HEK293 (cell line): Measurements from ENCODE around the gene GALNT9.

ENCODE experiments used
- BCL11B ChIP-seq: fragments of 450-650 bp; formaldehyde crosslinking; IDR thresholded peaks from 2 replicates; pipeline ENCODE4 v1.5.1; 2016; ENCODE audit warnings: low read depth, missing biosample characterization, missing genetic modification characterization
- CTCF ChIP-seq: fragments of 450-650 bp; formaldehyde crosslinking; IDR thresholded peaks from 2 replicates; pipeline ENCODE4 v1.5.1; 2016; ENCODE audit warnings: missing biosample characterization, missing genetic modification characterization
- FEZF1 ChIP-seq: fragments of 450-650 bp; formaldehyde crosslinking; IDR thresholded peaks from 2 replicates; pipeline ENCODE4 v1.5.1; 2016; ENCODE audit warnings: missing biosample characterization, missing genetic modification characterization
- MEIS1 ChIP-seq: sonication (generic); formaldehyde crosslinking; IDR thresholded peaks from 2 replicates; pipeline ENCODE4 v1.8.1; 2022; ENCODE audit warnings: missing genetic modification reagents, mild to moderate bottlenecking, borderline replicate concordance
- REPIN1 ChIP-seq: fragments of 450-650 bp; formaldehyde crosslinking; IDR thresholded peaks from 2 replicates; pipeline ENCODE4 v1.5.1; 2017; ENCODE audit warnings: missing biosample characterization, missing genetic modification characterization, low read depth
- SALL2 ChIP-seq: fragments of 450-650 bp; formaldehyde crosslinking; IDR thresholded peaks from 2 replicates; pipeline ENCODE4 v1.5.0; 2017; ENCODE audit warnings: missing biosample characterization, mild to moderate bottlenecking, missing genetic modification characterization, borderline replicate concordance
- WT1 ChIP-seq: fragments of 450-650 bp; formaldehyde crosslinking; IDR thresholded peaks from 2 replicates; pipeline ENCODE4 v1.5.1; 2016; ENCODE audit warnings: missing biosample characterization, missing genetic modification characterization
- ZFHX2 ChIP-seq: fragments of 450-650 bp; formaldehyde crosslinking; conservative IDR thresholded peaks from 2 replicates; pipeline ENCODE4 v1.5.1; 2016; ENCODE audit warnings: missing biosample characterization, missing genetic modification characterization
- ZNF10 ChIP-seq: fragments of 450-650 bp; formaldehyde crosslinking; IDR thresholded peaks from 2 replicates; pipeline ENCODE4 v1.5.1; 2017; ENCODE audit warnings: missing biosample characterization, missing genetic modification characterization
- ZNF155 ChIP-seq: fragments of 450-650 bp; formaldehyde crosslinking; IDR thresholded peaks from 2 replicates; pipeline ENCODE4 v1.5.1; 2016; ENCODE audit warnings: missing biosample characterization, missing genetic modification characterization
- ZNF354C ChIP-seq: fragments of 450-650 bp; formaldehyde crosslinking; IDR thresholded peaks from 2 replicates; pipeline ENCODE4 v1.5.1; 2016; ENCODE audit warnings: missing biosample characterization, missing genetic modification characterization, low read depth, borderline replicate concordance
- ZNF561 ChIP-seq: fragments of 450-650 bp; IDR thresholded peaks from 2 replicates; pipeline ENCODE4 v1.5.1; 2018; ENCODE audit warnings: missing biosample characterization, missing genetic modification characterization, borderline replicate concordance
- ZNF571 ChIP-seq: fragments of 450-650 bp; formaldehyde crosslinking; IDR thresholded peaks from 2 replicates; pipeline ENCODE4 v1.5.0; 2017; ENCODE audit warnings: missing biosample characterization, missing genetic modification characterization
- ZNF639 ChIP-seq: fragments of 450-650 bp; formaldehyde crosslinking; IDR thresholded peaks from 2 replicates; pipeline ENCODE4 v1.5.1; 2016; ENCODE audit warnings: missing biosample characterization, missing genetic modification characterization
- ZNF654 ChIP-seq: fragments of 450-650 bp; formaldehyde crosslinking; IDR thresholded peaks from 2 replicates; pipeline ENCODE4 v1.5.1; 2016; ENCODE audit warnings: low read depth, missing biosample characterization, missing genetic modification characterization
- ZNF747 ChIP-seq: fragments of 450-650 bp; formaldehyde crosslinking; IDR thresholded peaks from 2 replicates; pipeline ENCODE4 v1.5.1; 2016; ENCODE audit warnings: missing biosample characterization, missing genetic modification characterization
- ZNF837 ChIP-seq: fragments of 450-650 bp; formaldehyde crosslinking; IDR thresholded peaks from 2 replicates; pipeline ENCODE4 v1.5.1; 2016; ENCODE audit warnings: missing biosample characterization, missing genetic modification characterization
- TF ChIP-seq, protein P1 (sequence below): fragments of 450-650 bp; formaldehyde crosslinking; conservative IDR thresholded peaks from 2 replicates; pipeline ENCODE4 v1.5.1; 2016; ENCODE audit warnings: low read depth, missing biosample characterization, missing genetic modification characterization
- TF ChIP-seq, protein P2 (sequence below): fragments of 450-650 bp; formaldehyde crosslinking; IDR thresholded peaks from 2 replicates; pipeline ENCODE4 v1.5.1; 2016; ENCODE audit warnings: missing biosample characterization, missing genetic modification characterization
- TF ChIP-seq, protein P3 (sequence below): fragments of 450-650 bp; formaldehyde crosslinking; IDR thresholded peaks from 2 replicates; pipeline ENCODE4 v1.5.1; 2016; ENCODE audit warnings: missing biosample characterization, missing genetic modification characterization, low read depth
- TF ChIP-seq, protein P4 (sequence below): sonication (generic); formaldehyde crosslinking; IDR thresholded peaks from 2 replicates; pipeline ENCODE4 v1.8.1; 2022; ENCODE audit warnings: mild to moderate bottlenecking, moderate library complexity, missing genetic modification reagents
- TF ChIP-seq, protein P5 (sequence below): fragments of 450-650 bp; formaldehyde crosslinking; IDR thresholded peaks from 2 replicates; pipeline ENCODE4 v1.5.1; 2017; ENCODE audit warnings: missing biosample characterization, missing genetic modification characterization
- TF ChIP-seq, protein P6 (sequence below): fragments of 450-650 bp; formaldehyde crosslinking; IDR thresholded peaks from 2 replicates; pipeline ENCODE4 v1.5.1; 2017; ENCODE audit warnings: missing biosample characterization, missing genetic modification characterization

Gene GALNT9

GRCh38 chr12:132218915-132219314 is 110.5 kb downstream of the GALNT9 start (continued):
- TF ChIP-seq, protein P1, sequence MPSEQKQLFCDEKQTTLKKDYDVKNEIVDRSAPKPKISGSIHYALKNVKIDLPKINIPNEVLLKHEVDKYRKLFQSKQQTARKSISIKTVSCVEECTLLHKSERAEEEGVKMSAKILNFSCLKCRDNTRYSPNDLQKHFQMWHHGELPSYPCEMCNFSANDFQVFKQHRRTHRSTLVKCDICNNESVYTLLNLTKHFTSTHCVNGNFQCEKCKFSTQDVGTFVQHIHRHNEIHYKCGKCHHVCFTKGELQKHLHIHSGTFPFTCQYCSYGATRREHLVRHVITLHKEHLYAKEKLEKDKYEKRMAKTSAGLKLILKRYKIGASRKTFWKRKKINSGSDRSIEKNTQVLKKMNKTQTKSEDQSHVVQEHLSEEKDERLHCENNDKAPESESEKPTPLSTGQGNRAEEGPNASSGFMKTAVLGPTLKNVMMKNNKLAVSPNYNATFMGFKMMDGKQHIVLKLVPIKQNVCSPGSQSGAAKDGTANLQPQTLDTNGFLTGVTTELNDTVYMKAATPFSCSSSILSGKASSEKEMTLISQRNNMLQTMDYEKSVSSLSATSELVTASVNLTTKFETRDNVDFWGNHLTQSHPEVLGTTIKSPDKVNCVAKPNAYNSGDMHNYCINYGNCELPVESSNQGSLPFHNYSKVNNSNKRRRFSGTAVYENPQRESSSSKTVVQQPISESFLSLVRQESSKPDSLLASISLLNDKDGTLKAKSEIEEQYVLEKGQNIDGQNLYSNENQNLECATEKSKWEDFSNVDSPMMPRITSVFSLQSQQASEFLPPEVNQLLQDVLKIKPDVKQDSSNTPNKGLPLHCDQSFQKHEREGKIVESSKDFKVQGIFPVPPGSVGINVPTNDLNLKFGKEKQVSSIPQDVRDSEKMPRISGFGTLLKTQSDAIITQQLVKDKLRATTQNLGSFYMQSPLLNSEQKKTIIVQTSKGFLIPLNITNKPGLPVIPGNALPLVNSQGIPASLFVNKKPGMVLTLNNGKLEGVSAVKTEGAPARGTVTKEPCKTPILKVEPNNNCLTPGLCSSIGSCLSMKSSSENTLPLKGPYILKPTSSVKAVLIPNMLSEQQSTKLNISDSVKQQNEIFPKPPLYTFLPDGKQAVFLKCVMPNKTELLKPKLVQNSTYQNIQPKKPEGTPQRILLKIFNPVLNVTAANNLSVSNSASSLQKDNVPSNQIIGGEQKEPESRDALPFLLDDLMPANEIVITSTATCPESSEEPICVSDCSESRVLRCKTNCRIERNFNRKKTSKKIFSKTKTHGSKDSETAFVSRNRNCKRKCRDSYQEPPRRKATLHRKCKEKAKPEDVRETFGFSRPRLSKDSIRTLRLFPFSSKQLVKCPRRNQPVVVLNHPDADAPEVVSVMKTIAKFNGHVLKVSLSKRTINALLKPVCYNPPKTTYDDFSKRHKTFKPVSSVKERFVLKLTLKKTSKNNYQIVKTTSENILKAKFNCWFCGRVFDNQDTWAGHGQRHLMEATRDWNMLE (tag by site-specific recombination): no peak
- TF ChIP-seq, protein P2, sequence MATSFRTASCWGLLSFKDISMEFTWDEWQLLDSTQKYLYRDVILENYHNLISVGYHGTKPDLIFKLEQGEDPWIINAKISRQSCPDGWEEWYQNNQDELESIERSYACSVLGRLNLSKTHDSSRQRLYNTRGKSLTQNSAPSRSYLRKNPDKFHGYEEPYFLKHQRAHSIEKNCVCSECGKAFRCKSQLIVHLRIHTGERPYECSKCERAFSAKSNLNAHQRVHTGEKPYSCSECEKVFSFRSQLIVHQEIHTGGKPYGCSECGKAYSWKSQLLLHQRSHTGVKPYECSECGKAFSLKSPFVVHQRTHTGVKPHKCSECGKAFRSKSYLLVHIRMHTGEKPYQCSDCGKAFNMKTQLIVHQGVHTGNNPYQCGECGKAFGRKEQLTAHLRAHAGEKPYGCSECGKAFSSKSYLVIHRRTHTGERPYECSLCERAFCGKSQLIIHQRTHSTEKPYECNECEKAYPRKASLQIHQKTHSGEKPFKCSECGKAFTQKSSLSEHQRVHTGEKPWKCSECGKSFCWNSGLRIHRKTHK (tag by site-specific recombination): no peak
- no peak for TF ChIP-seq SALL2
- TF ChIP-seq, protein P3, sequence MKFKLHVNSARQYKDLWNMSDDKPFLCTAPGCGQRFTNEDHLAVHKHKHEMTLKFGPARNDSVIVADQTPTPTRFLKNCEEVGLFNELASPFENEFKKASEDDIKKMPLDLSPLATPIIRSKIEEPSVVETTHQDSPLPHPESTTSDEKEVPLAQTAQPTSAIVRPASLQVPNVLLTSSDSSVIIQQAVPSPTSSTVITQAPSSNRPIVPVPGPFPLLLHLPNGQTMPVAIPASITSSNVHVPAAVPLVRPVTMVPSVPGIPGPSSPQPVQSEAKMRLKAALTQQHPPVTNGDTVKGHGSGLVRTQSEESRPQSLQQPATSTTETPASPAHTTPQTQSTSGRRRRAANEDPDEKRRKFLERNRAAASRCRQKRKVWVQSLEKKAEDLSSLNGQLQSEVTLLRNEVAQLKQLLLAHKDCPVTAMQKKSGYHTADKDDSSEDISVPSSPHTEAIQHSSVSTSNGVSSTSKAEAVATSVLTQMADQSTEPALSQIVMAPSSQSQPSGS (tag by site-specific recombination): no peak
- TF ChIP-seq ZNF155: no peak
- TF ChIP-seq ZNF354C (tag by site-specific recombination): no peak
- TF ChIP-seq WT1 (tag by site-specific recombination): no peak
- TF ChIP-seq, protein P4, sequence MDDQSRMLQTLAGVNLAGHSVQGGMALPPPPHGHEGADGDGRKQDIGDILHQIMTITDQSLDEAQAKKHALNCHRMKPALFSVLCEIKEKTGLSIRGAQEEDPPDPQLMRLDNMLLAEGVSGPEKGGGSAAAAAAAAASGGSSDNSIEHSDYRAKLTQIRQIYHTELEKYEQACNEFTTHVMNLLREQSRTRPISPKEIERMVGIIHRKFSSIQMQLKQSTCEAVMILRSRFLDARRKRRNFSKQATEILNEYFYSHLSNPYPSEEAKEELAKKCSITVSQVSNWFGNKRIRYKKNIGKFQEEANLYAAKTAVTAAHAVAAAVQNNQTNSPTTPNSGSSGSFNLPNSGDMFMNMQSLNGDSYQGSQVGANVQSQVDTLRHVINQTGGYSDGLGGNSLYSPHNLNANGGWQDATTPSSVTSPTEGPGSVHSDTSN (CRISPR knock-in tag): no peak
- TF ChIP-seq BCL11B (tag by site-specific recombination): no peak
- TF ChIP-seq MEIS1 (CRISPR knock-in tag): no peak
- no peak for TF ChIP-seq ZNF561
- TF ChIP-seq ZNF747: no peak
- TF ChIP-seq ZNF654 (tag by site-specific recombination): peak; percentile 46
- no peak for TF ChIP-seq REPIN1 (tag by site-specific recombination)
- peak; percentile 34; the same call in 1 of the 2 replicates for TF ChIP-seq CTCF
- TF ChIP-seq ZNF837: no peak
- no peak for TF ChIP-seq ZNF639
- TF ChIP-seq ZNF571 (tag by site-specific recombination): no peak
- no peak for TF ChIP-seq FEZF1 (tag by site-specific recombination)
- no peak for TF ChIP-seq ZNF10 (tag by site-specific recombination)
- TF ChIP-seq ZFHX2: no peak
- TF ChIP-seq, protein P5, sequence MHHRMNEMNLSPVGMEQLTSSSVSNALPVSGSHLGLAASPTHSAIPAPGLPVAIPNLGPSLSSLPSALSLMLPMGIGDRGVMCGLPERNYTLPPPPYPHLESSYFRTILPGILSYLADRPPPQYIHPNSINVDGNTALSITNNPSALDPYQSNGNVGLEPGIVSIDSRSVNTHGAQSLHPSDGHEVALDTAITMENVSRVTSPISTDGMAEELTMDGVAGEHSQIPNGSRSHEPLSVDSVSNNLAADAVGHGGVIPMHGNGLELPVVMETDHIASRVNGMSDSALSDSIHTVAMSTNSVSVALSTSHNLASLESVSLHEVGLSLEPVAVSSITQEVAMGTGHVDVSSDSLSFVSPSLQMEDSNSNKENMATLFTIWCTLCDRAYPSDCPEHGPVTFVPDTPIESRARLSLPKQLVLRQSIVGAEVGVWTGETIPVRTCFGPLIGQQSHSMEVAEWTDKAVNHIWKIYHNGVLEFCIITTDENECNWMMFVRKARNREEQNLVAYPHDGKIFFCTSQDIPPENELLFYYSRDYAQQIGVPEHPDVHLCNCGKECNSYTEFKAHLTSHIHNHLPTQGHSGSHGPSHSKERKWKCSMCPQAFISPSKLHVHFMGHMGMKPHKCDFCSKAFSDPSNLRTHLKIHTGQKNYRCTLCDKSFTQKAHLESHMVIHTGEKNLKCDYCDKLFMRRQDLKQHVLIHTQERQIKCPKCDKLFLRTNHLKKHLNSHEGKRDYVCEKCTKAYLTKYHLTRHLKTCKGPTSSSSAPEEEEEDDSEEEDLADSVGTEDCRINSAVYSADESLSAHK (tag by site-specific recombination): no peak
- TF ChIP-seq, protein P6, sequence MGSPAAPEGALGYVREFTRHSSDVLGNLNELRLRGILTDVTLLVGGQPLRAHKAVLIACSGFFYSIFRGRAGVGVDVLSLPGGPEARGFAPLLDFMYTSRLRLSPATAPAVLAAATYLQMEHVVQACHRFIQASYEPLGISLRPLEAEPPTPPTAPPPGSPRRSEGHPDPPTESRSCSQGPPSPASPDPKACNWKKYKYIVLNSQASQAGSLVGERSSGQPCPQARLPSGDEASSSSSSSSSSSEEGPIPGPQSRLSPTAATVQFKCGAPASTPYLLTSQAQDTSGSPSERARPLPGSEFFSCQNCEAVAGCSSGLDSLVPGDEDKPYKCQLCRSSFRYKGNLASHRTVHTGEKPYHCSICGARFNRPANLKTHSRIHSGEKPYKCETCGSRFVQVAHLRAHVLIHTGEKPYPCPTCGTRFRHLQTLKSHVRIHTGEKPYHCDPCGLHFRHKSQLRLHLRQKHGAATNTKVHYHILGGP (tag by site-specific recombination): no peak
- TF ChIP-seq, all 188 proteins: peak for 6
